HG02981 (cell line): Measurements from ENCODE around the gene ANO2.
"Not testable (repeated sequence)": the region's sequence is repeated elsewhere in the genome, so short reads cannot be mapped to it uniquely, and the experiment has no call there.

Experiments used
- ATAC-seq: cut with Tn5 transposase; IDR thresholded peaks from one replicate; pipeline ENCODE4 v1.9.1; 2021; ENCODE audit warnings: mild to moderate bottlenecking, moderate library complexity; ENCODE audit not compliant: unreplicated experiment

The ANO2 gene

GRCh38 chr12:5889381-5890047, 55.5 kb downstream of the ANO2 start:
- no peak for ATAC-seq

- ATAC-seq: no peak
Measured at GRCh38 chr12:5888816-5889315, 56.2 kb downstream of the ANO2 start.

- not testable (repeated sequence) for ATAC-seq
Measured at GRCh38 chr12:5887819-5888218, 57.2 kb downstream of the ANO2 start.

GRCh38 chr12:5884866-5885265, 60.2 kb downstream of the ANO2 start:
- no peak for ATAC-seq

- no peak for ATAC-seq
Measured at GRCh38 chr12:5884285-5884684, 60.8 kb downstream of the ANO2 start.

GRCh38 chr12:5882511-5883190, 62.4 kb downstream of the ANO2 start:
- no peak for ATAC-seq

- no peak for ATAC-seq
Measured at GRCh38 chr12:5881666-5882065, 63.4 kb downstream of the ANO2 start.

- ATAC-seq: no peak
Measured at GRCh38 chr12:5881101-5881606, 63.9 kb downstream of the ANO2 start.

- no peak for ATAC-seq
Measured at GRCh38 chr12:5875851-5876250, 69.2 kb downstream of the ANO2 start.

- ATAC-seq: no peak
Measured at GRCh38 chr12:5874514-5874913, 70.5 kb downstream of the ANO2 start.

- no peak for ATAC-seq
Measured at GRCh38 chr12:5873281-5873919, 71.7 kb downstream of the ANO2 start.

GRCh38 chr12:5872745-5873144, 72.3 kb downstream of the ANO2 start:
- ATAC-seq: no peak

- no peak for ATAC-seq
Measured at GRCh38 chr12:5871741-5872140, 73.3 kb downstream of the ANO2 start.

- ATAC-seq: no peak
Measured at GRCh38 chr12:5870183-5870582, 74.9 kb downstream of the ANO2 start.

- ATAC-seq: no peak
Measured at GRCh38 chr12:5868625-5869295, 76.3 kb downstream of the ANO2 start.

- no peak for ATAC-seq
Measured at GRCh38 chr12:5865397-5865796, 79.7 kb downstream of the ANO2 start.

- ATAC-seq: no peak
Measured at GRCh38 chr12:5864972-5865371, 80.1 kb downstream of the ANO2 start.

- no peak for ATAC-seq
Measured at GRCh38 chr12:5864301-5864700, 80.8 kb downstream of the ANO2 start.

GRCh38 chr12:5861416-5861815, 83.6 kb downstream of the ANO2 start:
- no peak for ATAC-seq

- ATAC-seq: no peak
Measured at GRCh38 chr12:5856692-5857091, 88.4 kb downstream of the ANO2 start.

GRCh38 chr12:5846950-5847349, 98.1 kb downstream of the ANO2 start:
- no peak for ATAC-seq
